NT2/D1 (cell line): Measurements from ENCODE around the gene SKAP1.

Source experiments
- SUZ12 ChIP-seq: IDR thresholded peaks from 2 replicates; pipeline ENCODE4 v1.6.1; 2011; ENCODE audit not compliant: insufficient read length, insufficient read depth; ENCODE audit errors: extremely low read depth
- YY1 ChIP-seq: IDR thresholded peaks from 2 replicates; pipeline ENCODE4 v1.6.1; 2011; ENCODE audit not compliant: insufficient read length, insufficient read depth
- ZNF274 ChIP-seq: IDR thresholded peaks from 2 replicates; pipeline ENCODE4 v1.6.1; 2011; ENCODE audit warnings: mild to moderate bottlenecking, low read depth, low read length

DNA sequence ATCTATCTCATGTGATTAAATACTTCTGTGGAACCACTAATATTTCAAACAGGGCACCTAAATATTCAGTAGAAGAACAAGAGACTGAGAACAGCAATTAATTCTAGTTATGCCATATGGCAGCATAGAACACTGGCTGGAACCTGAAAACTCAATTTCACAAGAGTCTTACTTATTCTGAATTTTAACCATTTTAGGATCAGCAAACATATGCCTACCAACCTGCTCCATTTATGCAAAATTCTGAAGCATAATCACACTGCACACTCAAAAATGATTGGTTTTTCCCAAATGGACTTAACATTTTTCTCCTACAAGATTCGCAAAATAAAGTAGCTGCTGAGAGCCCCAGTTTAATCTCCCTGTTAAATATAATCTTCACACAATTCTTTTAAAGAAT, 43.2 kb downstream of the SKAP1 start:
- TF ChIP-seq YY1 (no peak), ZNF274 (no peak), SUZ12 (no peak)
